ENCODE results near the gene ANKH.
A peak's percentile ranks its signal among the peaks of the same experiment; 100 is the strongest.

Gene ANKH

GRCh38 chr5:14753947-14754346, 117.6 kb downstream of the ANKH start:
- DNase-seq = no peak

DNA sequence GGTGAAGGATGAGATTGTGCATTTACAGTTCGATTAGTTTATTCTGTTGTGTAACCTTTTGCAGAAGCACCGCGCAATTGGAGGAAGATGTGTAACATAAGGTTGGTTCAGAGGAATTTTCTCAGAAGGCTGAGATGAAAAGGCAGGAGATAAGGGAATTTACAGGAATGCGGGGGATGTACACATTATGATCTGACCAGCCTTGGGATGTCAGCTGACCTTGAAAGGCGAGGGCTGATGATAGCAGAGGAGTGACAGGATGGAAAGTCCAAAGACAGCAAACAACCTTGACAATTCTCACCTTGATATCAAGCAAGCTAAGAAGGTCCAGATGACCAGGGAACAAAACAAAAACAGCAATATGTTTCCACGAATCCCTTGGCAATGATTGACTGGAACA, 118.3 kb downstream of the ANKH start:
- no peak for DNase-seq

GRCh38 chr5:14752497-14753071, 119.0 kb downstream of the ANKH start:
- no peak for DNase-seq

DNA sequence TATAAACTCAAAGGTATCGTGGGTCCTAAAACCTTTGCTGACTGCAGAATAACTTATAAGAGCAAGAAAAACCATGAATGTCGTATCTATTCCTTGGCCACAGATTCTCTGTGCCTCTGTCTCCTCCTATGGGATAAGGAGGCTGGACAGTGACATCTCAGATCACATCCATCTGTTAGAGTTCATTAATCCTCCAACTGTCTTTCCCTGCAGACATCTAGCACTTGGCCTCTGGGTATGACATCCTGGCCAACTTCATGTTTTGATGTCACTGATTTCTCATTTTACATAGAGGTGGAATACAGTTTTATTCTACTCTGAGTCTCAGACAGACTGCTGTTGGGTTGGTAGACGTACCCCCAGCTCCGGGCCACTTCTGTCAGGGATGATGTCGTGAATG, 120.9 kb downstream of the ANKH start:
- no peak for DNase-seq

DNA sequence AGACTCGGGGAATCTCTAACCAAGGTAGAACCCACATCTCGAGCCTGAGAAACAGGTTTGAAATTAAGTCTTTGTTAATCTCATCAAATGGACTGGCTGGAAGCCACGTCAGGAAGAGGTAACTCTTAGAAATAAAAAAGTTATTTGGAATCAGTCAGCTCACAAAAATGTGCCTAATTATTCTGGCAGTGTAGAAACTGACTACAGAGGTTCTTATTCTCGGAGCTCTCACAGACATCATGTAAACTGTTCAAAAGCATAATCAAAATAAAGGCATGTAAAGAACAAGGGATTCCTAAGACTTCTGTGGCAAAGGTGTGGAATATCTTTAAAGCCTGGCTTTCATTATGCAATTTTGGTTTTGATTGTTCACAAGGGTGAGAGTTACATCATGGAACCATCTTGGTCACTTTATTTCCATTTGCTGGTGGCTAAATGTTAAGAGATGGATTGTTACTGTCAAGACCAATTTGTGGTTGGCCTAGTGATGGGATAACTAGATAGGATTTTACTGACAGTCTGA, 121.9 kb downstream of the ANKH start:
- DNase-seq = no peak

GRCh38 chr5:14748180-14748900, 123.2 kb downstream of the ANKH start:
- no peak for DNase-seq

DNA sequence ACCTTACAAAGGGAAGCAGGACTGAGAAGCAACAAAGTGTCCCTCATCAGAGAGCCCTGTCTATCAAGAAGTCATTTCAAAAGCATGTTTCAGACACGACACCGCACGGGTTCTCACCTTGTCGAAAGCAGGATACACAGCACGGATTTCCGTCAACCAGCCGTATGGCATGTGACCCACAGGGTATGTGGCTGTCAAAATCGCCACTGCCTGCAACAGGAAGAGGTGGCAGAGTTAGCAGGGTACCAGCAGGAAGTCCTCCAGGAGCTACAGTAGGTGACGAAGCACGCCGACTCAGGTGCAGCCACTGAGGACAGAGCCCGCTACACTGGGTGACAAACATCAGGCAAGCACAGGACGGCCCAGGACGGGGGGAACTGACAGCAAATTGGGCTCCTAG, 125.8 kb downstream of the ANKH start:
- DNase-seq = peak; percentile 14

- no peak for DNase-seq
Observed at GRCh38 chr5:14745188-14745563, 126.4 kb downstream of the ANKH start.

GRCh38 chr5:14744296-14745187, 127.0 kb downstream of the ANKH start:
- no peak for DNase-seq

- no peak for DNase-seq
Observed at GRCh38 chr5:14743601-14744295, 127.8 kb downstream of the ANKH start.

- DNase-seq = no peak
Observed at GRCh38 chr5:14742498-14742897, 129.1 kb downstream of the ANKH start.

- DNase-seq = no peak
Observed at GRCh38 chr5:14741801-14742440, 129.7 kb downstream of the ANKH start.

- no peak for DNase-seq
Observed at GRCh38 chr5:14741131-14741530, 130.4 kb downstream of the ANKH start.

DNA sequence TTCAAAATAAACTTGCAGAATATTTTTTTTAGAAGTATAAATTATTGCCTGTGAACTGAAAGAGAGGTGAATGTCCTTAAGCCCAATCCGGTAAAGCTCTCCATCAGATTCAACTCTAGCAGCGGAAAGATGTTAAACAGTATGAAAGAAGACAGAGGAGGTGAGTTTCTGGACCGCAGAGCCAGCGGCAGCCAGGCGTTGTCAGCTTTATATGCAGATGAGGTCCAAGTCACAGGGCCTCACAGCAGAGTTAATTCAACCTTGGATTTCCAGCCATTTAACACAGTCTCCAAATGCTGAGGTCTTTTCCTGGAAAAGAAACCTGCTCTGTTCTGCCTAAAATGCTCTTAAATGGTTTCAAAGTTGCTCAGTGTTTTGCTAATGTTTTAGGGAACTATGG, 131.6 kb downstream of the ANKH start:
- no peak for DNase-seq

DNA sequence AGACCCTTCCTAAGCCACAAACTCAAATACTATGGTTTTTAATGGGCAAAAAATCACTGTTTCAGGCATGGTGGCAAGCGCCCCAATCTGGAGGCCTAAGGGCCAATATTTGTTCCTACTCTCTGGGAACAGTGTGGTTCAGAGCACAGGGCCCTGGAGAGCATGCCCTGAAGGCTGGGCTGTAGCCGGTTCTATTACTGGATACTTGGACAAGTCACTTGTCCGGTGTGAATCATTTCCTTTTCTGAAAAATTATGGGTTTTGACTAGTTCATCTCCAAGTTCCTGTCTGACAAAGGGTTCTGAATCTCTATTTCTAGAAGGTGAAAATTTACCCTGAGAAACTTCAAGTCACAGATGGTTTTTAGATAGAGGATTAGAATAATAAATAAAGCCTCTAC, 132.0 kb downstream of the ANKH start:
- no peak for DNase-seq

DNA sequence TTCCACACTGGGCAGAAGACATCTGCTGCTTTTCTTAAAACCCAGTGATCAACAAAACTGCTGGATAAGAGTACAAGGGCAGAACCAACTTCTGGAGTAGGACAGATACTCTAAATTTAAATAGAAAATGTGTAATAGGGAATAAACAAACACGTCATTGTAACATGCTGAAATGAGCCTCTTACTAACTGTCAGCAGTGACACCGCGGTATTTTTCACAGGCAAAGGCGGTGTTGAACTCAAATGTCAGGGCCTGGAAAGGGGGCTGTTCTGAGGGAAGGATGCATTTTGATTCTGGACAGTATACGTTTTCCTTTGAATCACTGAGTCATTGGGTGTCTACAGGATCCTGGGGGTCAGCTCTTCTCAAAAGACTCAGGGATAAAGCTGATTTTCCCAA, 133.5 kb downstream of the ANKH start:
- DNase-seq = no peak

DNA sequence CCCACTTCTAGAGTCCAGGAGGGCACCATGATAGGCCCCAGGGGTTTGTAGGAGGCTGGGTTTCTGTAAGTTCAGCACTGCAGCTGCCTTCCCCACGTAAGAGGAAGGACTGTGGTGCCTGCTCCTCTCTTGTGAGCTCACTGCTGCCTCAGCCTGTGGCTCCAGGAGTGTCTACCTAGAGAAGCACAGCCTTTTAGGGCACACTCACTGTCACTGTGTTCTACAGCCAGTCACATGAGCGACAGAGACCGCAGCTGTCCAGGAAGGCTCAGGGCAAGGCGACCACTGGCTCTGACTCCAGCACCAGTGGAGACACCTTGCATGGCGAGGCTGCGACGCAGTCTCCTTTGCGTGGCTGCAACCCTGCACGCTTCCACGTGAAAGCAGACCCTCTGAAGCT, 134.3 kb downstream of the ANKH start:
- no peak for DNase-seq

DNA sequence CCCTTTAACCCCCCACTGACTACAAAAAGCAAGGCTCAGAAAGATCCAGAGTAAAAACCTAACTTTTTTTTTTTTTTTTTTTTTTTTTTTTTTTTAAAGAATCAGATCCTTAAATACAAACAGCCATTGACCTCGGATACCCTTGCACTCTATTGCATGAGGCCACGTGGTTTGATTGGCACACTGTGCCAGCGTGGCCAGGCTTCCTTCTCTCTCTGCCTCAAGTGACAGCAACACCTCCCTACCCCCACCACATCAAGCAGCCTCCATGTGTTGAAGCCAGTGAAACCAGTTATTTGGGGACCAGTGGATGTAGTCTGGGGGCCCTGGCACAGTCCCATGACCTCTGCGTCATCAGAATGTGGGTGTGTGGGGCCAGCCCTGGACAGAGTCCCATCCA, 135.6 kb downstream of the ANKH start:
- no peak for DNase-seq

DNA sequence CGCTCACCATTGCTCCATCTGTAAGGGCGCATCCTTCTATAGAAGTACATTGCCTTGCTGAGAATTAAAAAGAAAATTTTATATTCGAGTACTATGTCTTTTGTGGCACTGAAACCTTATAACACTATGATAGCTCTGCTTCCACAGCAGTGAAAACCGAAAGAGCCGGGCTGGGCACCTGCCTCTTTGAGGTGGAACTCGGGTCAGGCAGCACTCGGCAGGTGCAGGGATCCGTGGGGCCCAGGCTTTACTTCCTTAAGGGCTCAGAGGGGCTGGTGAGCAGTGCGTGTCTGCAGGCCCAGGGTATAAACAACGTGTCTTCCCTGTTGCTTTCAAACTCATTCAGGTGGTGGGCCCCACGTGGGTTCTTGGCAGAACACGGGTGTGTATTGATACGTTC, 137.2 kb downstream of the ANKH start:
- DNase-seq = no peak

GRCh38 chr5:14733661-14734060, 137.9 kb downstream of the ANKH start:
- DNase-seq = no peak

DNA sequence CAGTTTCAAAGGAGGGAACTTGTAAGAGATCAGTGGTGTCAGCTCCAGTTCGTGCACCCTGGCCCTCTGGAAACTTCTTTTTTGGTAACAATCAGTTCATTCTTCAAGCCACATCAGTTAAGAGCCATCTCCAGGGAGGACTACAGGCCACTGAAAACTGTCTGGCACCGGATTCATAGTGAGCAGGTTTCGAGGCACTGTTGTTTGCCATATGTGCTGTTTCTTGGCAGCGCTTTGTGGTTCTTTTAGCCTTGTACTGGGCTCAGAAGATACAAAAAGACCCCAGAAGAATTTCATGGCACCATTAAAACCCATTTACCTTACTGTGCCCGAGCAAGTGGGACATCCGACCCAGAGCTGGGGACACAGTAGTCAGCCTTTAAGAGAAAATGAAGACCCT, 138.6 kb downstream of the ANKH start:
- no peak for DNase-seq

DNA sequence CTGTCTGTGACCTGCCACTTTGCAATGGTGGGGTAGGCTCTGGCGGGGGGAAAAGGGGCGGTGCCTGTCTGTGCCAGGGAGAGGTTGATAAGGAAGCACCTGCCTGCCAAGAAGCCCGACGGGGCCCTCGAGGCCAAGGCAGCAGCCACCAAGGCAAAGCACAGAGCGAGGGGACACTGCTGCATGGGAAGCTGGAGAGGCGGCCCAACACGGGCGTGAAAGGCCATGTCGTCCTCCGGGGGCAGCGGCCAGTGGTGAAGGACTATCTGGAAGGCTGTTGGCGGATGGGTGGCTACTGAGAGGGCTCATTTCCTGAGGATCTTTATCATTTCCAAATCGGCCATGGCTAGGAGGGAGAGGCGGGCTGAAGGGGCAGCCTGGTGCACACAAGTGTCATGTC, 140.7 kb downstream of the ANKH start:
- DNase-seq = no peak

DNA sequence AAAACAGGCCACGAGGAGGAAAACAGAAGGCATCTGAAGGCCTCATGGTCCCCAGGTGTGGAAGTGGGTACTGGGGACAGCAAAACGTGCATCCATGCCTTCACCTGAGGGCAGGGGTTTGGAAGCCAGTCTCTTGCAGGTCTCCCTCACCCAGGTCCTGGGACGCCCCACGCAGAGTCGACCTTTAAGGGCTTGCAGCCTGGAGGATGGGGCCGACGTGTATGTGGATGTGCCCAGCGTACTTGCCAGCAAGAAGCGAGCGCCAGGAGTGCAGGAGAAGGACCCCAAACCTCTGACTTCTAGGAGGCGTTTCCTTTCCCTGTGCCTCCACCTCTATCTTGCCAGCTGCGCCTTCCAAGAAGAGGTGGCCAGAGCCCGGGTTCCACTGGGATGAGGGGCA, 141.1 kb downstream of the ANKH start:
- no peak for DNase-seq

Measured in stimulated activated CD4-positive, alpha-beta T cell treated with anti-CD3 and anti-CD28 coated beads, Interleukin-15, amount 100 ng/mL, for 24 hours (primary cell).